ENCODE measurements around the gene PHLDB2. TPM values are rescaled to one million over a fixed set of nuclear protein-coding genes. Genes with fewer than 3 reads are reported as not detected.

PHLDB2 gene
- total RNA-seq, 2 donors from 2014 or later = 15.3 to 32.3 TPM

DNA sequence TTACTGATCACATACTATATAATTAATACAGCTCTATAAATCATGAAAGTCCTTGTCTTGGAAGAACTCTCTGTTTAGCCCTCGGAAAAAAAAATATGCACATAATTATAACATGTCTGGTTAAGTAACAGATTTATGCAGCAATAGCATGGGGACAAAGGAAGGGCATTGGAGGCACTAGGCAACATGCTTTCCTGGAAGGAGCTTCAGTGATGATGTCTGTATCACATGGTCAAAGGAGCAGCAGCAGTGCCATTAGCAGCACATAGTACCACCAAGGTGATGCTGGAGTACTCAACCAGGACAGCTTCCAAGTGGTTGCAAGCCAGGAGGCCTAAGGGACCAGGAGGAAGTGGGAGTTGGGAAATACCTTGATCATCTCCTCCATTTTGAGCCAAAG, 36.3 kb upstream of the PHLDB2 start:
- Histone ChIP-seq H3K4me3 (no peak overlapping the region), H3K4me1 (replicated peaks) (no peaks in the 10 kb centered on the region), H3K27ac (no peak overlapping the region), H3K27me3 (replicated peaks; ENCODE audit: insufficient read depth) (no peaks in the 10 kb centered on the region), H3K36me3 (no peaks in the 10 kb centered on the region), H3K9me3 (no peaks in the 10 kb centered on the region)
- intact Hi-C loops (cut with DNase I) = no loop called here
- 67% methylated on average over 1 of the region's 1 CpG for WGBS
- TF ChIP-seq POLR2AphosphoS5 (IDR thresholded peaks at IDR 0.05) (no peak), POLR2A (IDR thresholded peaks at IDR 0.05) (no peak)
- TF ChIP-seq, protein P1, sequence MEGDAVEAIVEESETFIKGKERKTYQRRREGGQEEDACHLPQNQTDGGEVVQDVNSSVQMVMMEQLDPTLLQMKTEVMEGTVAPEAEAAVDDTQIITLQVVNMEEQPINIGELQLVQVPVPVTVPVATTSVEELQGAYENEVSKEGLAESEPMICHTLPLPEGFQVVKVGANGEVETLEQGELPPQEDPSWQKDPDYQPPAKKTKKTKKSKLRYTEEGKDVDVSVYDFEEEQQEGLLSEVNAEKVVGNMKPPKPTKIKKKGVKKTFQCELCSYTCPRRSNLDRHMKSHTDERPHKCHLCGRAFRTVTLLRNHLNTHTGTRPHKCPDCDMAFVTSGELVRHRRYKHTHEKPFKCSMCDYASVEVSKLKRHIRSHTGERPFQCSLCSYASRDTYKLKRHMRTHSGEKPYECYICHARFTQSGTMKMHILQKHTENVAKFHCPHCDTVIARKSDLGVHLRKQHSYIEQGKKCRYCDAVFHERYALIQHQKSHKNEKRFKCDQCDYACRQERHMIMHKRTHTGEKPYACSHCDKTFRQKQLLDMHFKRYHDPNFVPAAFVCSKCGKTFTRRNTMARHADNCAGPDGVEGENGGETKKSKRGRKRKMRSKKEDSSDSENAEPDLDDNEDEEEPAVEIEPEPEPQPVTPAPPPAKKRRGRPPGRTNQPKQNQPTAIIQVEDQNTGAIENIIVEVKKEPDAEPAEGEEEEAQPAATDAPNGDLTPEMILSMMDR (IDR thresholded peaks at IDR 0.05) = no peak
- no peak for DNase-seq (ENCODE audit: low spot score)

DNA sequence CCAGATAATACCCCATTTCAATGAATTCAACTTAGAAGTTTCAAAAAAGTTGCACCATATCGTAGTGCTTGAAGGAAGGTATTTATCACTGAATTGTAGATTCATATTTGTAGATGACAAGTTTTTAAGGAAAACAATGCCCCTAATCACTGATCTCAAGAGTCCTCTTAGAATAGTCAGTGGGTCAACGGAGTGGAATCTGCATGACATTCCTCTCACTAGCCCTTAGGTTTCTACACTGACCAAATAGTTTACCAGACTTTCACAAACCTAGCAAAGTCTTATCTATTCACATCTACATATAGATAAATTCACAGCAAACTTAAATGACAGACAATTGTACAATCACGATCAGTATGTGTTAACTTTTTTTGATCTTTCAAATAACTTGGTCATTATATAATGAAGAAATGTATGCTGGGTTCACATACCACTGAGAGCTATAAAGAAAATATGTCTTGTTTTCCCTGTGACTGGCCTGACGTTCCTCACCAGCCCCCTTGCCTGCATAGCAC, 35.7 kb upstream of the PHLDB2 start:
- no peak for DNase-seq (ENCODE audit: low spot score)
- WGBS = 71% methylated on average over 4 of the region's 4 CpGs
- Histone ChIP-seq H3K9me3 (no peaks in the 10 kb centered on the region), H3K4me1 (replicated peaks) (no peaks in the 10 kb centered on the region), H3K36me3 (no peaks in the 10 kb centered on the region), H3K4me3 (no peak overlapping the region), H3K27me3 (replicated peaks; ENCODE audit: insufficient read depth) (no peaks in the 10 kb centered on the region), H3K27ac (no peak overlapping the region)
- intact Hi-C loops (cut with DNase I) = no loop called here
- TF ChIP-seq, protein P1 (IDR thresholded peaks at IDR 0.05) = no peak
- TF ChIP-seq POLR2A (IDR thresholded peaks at IDR 0.05) (no peak), POLR2AphosphoS5 (IDR thresholded peaks at IDR 0.05) (no peak)

DNA sequence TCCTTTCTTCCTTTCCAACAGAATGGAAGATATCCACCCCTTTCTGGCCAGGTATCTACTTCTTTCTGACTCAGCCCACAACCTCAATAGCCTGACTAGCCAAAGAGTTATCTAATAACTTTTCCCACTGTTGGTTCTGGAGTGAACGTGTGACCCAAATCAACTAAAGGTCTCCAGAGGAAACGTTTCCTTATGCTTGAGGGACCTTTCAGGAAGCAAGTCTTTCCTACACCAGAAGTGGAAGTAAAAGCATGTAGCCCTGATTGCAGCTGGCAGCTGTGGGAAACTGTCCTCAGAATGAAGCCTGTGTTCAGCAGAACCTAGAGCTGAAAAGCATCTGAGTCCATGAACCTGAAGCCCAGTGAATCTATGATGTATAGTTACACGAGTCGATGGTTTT, 34.7 kb upstream of the PHLDB2 start:
- intact Hi-C loops (cut with DNase I) = no loop called here
- Histone ChIP-seq H3K9me3 (no peaks in the 10 kb centered on the region), H3K36me3 (no peaks in the 10 kb centered on the region), H3K4me1 (replicated peaks) (no peaks in the 10 kb centered on the region), H3K27ac (no peak overlapping the region), H3K4me3 (no peak overlapping the region), H3K27me3 (replicated peaks; ENCODE audit: insufficient read depth) (no peaks in the 10 kb centered on the region)
- TF ChIP-seq POLR2A (IDR thresholded peaks at IDR 0.05) = no peak
- TF ChIP-seq POLR2AphosphoS5 (IDR thresholded peaks at IDR 0.05) = no peak
- TF ChIP-seq, protein P1 (IDR thresholded peaks at IDR 0.05) = no peak
- DNase-seq (ENCODE audit: low spot score) = no peak
- WGBS = 84% methylated on average over 4 of the region's 4 CpGs

DNA sequence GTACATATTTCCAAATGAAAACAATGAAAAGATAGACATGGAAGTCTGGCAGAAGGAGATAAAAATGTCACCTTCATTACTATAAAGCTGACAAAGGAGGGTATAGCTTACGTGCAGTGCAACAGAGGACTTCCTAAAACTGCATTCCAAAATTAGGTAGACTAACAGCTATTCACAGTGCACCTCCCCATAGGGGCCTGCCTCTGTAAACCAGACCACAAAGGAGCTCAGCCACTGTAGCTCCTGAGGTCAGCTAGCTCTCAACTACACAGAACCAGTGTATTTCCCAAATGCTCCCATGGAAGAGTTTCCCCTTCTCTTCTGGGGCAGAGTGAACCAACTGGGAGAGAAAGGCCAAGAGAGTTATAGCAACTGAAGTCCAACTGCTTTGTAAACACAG, 31.2 kb upstream of the PHLDB2 start:
- Histone ChIP-seq H3K9me3 (no peaks in the 10 kb centered on the region), H3K27me3 (replicated peaks; ENCODE audit: insufficient read depth) (no peaks in the 10 kb centered on the region), H3K27ac (no peak overlapping the region), H3K4me1 (replicated peaks) (no peaks in the 10 kb centered on the region), H3K36me3 (no peaks in the 10 kb centered on the region), H3K4me3 (no peak overlapping the region)
- WGBS = 89% methylated on average over 1 of the region's 1 CpG
- no peak for DNase-seq (ENCODE audit: low spot score)
- intact Hi-C loops (cut with DNase I) = no loop called here
- no peak for TF ChIP-seq POLR2A (IDR thresholded peaks at IDR 0.05)

DNA sequence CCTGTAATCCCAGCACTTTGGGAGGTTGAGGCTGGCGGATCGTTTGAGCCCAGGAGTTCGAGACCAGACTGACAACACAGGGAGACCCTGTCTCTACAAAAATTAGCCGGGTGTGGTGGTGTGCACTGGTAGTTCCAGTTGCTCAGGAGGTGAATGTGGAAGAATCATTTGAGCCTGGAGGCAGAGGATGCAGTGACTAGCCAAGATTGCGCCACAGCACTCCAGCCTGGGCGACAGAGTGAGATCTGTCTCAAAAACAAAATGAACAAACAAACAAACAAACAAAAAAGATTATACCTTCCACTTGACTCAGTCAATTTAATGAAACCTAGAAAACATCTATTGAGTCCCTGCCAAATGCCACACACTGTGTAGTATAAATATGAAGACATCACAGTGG, 30.5 kb upstream of the PHLDB2 start:
- 96% methylated on average over 6 of the region's 6 CpGs for WGBS
- H3K27ac ChIP-seq = no peak overlapping the region
- no peak for DNase-seq (ENCODE audit: low spot score)
- intact Hi-C loops (cut with DNase I) = no loop called here
- no peak for TF ChIP-seq POLR2AphosphoS5 (IDR thresholded peaks at IDR 0.05)
- no peak for TF ChIP-seq POLR2A (IDR thresholded peaks at IDR 0.05)
- TF ChIP-seq, protein P1 (IDR thresholded peaks at IDR 0.05) = no peak
- H3K4me1 ChIP-seq (replicated peaks) = no peaks in the 10 kb centered on the region
- H3K36me3 ChIP-seq = no peaks in the 10 kb centered on the region
- no peaks in the 10 kb centered on the region for H3K27me3 ChIP-seq (replicated peaks; ENCODE audit: insufficient read depth)
- no peak overlapping the region for H3K4me3 ChIP-seq
- no peaks in the 10 kb centered on the region for H3K9me3 ChIP-seq
